Parathyroid adenoma (tissue), 2 donors: ENCODE measurements around the gene NGLY1.
A peak's percentile ranks its signal among the peaks of the same experiment; 100 is the strongest.

Experiments used
- H2AFZ ChIP-seq: fragments of 300-600 bp; sonication (generic); one replicate; pipeline ENCODE4 v1.7.0; 2017; ENCODE audit warnings: antibody characterized with exemption, mild to moderate bottlenecking
- H3K27ac ChIP-seq: fragments of 300-600 bp; sonication (generic); one replicate; pipeline ENCODE4 v1.7.0; 2017
- H3K27me3 ChIP-seq: fragments of 300-600 bp; sonication (generic); one replicate; pipeline ENCODE4 v1.7.0; 2017; ENCODE audit warnings: low read length; ENCODE audit not compliant: control insufficient read depth, insufficient read depth
- H3K36me3 ChIP-seq: fragments of 300-600 bp; sonication (generic); one replicate; pipeline ENCODE4 v1.7.0; 2017; ENCODE audit warnings: low read length; ENCODE audit not compliant: control insufficient read depth, insufficient read depth
- H3K4me1 ChIP-seq: fragments of 300-600 bp; sonication (generic); one replicate; pipeline ENCODE4 v1.7.0; 2017; ENCODE audit warnings: control low read depth
- H3K4me2 ChIP-seq: fragments of 300-600 bp; sonication (generic); one replicate; pipeline ENCODE4 v1.7.0; 2017; ENCODE audit warnings: low read length
- H3K4me3 ChIP-seq: fragments of 300-600 bp; sonication (generic); one replicate; pipeline ENCODE4 v1.7.0; 2017; ENCODE audit warnings: low read depth, low read length
- H3K79me2 ChIP-seq: fragments of 300-600 bp; sonication (generic); one replicate; pipeline ENCODE4 v1.7.0; 2017; ENCODE audit warnings: control low read depth
- H3K9ac ChIP-seq: fragments of 300-600 bp; sonication (generic); one replicate; pipeline ENCODE4 v1.7.0; 2017; ENCODE audit warnings: mild to moderate bottlenecking
- H3K9me3 ChIP-seq: fragments of 300-600 bp; sonication (generic); one replicate; pipeline ENCODE4 v1.7.0; 2017; ENCODE audit warnings: low read length; ENCODE audit not compliant: control insufficient read depth
- CTCF ChIP-seq: fragments of 300-600 bp; sonication (generic); IDR thresholded peaks from one replicate; pipeline ENCODE4 v1.7.0; 2017; ENCODE audit warnings: antibody characterized with exemption, mild to moderate bottlenecking
- donor health status: primary hyperparathyroidism.

The NGLY1 gene

GRCh38 chr3:25781758-25782594 is 1.3 kb downstream of the NGLY1 start:
- H3K4me2 ChIP-seq, result peak overlapping the region; percentile 80
- no peak for TF ChIP-seq CTCF
- H3K9me3 ChIP-seq, result no peaks in the 10 kb centered on the region
- peaks cover 5% of the 10 kb centered on the region for H3K79me2 ChIP-seq
- no peak overlapping the region for H3K9ac ChIP-seq
- H3K4me3 ChIP-seq, result peak overlapping the region; percentile 78
- H3K36me3 ChIP-seq, result no peaks in the 10 kb centered on the region
- no peak overlapping the region for H2AFZ ChIP-seq
- H3K4me1 ChIP-seq, result peaks cover 3% of the 10 kb centered on the region
- no peak overlapping the region for H3K27ac ChIP-seq
- no peaks in the 10 kb centered on the region for H3K27me3 ChIP-seq

GRCh38 chr3:25781145-25781757 is 2.0 kb downstream of the NGLY1 start:
- H3K27ac ChIP-seq, result no peak overlapping the region
- H3K4me3 ChIP-seq, result no peak overlapping the region
- peaks cover 3% of the 10 kb centered on the region for H3K4me1 ChIP-seq
- no peak overlapping the region for H3K9ac ChIP-seq
- H3K4me2 ChIP-seq, result no peak overlapping the region
- peaks cover 5% of the 10 kb centered on the region for H3K79me2 ChIP-seq
- no peaks in the 10 kb centered on the region for H3K27me3 ChIP-seq
- TF ChIP-seq CTCF, result no peak
- no peak overlapping the region for H2AFZ ChIP-seq
- no peaks in the 10 kb centered on the region for H3K9me3 ChIP-seq
- H3K36me3 ChIP-seq, result no peaks in the 10 kb centered on the region

GRCh38 chr3:25780618-25781017 is 2.6 kb downstream of the NGLY1 start:
- H3K9me3 ChIP-seq, result no peaks in the 10 kb centered on the region
- TF ChIP-seq CTCF, result no peak
- H3K36me3 ChIP-seq, result no peaks in the 10 kb centered on the region
- H3K27ac ChIP-seq, result no peak overlapping the region
- H3K4me2 ChIP-seq, result no peak overlapping the region
- peaks cover 5% of the 10 kb centered on the region for H3K79me2 ChIP-seq
- no peak overlapping the region for H3K4me3 ChIP-seq
- no peak overlapping the region for H3K9ac ChIP-seq
- no peak overlapping the region for H2AFZ ChIP-seq
- no peaks in the 10 kb centered on the region for H3K27me3 ChIP-seq
- H3K4me1 ChIP-seq, result peaks cover 3% of the 10 kb centered on the region

- no peak overlapping the region for H3K9ac ChIP-seq
- no peaks in the 10 kb centered on the region for H3K4me1 ChIP-seq
- H3K4me3 ChIP-seq, result no peak overlapping the region
- H3K9me3 ChIP-seq, result no peaks in the 10 kb centered on the region
- H3K36me3 ChIP-seq, result no peaks in the 10 kb centered on the region
- no peak overlapping the region for H2AFZ ChIP-seq
- no peak for TF ChIP-seq CTCF
- H3K27ac ChIP-seq, result no peak overlapping the region
- H3K27me3 ChIP-seq, result no peaks in the 10 kb centered on the region
- peaks cover 4% of the 10 kb centered on the region for H3K79me2 ChIP-seq
- no peak overlapping the region for H3K4me2 ChIP-seq
These were observed 7.3 kb downstream of the NGLY1 start for GRCh38 chr3:25775936-25776335.
